A549 (cell line): ENCODE data around the gene GSAP. TPM values are rescaled to one million over a fixed set of nuclear protein-coding genes. Genes with fewer than 3 reads are reported as not detected.

Experiments used
- ATAC-seq, 2 experiments: fragments of 200-7000 bp in 1 of 2; fragments of >200 bp in 1 of 2; cut with Nextera tagmentation in 1 of 2; cut with Tn5 transposase in 1 of 2; 3 replicates each; pipeline versions ENCODE4 v1.8.0 to v1.9.1; 2018 to 2020; ENCODE audit warnings: mild to moderate bottlenecking in 1 of 2, moderate library complexity in 1 of 2
- CTCF ChIA-PET: fragments of 300-600 bp; sonication (Branson Sonifier 250); formaldehyde crosslinking; extraction: SDS; loops from one replicate; lab custom pipeline; 2021; ENCODE audit warnings: antibody characterized with exemption, inconsistent platforms; lab: Yijun Ruan, JAX
- POLR2A ChIA-PET: fragments of 350-600 bp; formaldehyde crosslinking; extraction: SDS; loops from one replicate; lab custom pipeline; 2021; ENCODE audit warnings: antibody characterized with exemption, inconsistent platforms; lab: Yijun Ruan, JAX
- DNase-seq, 2 experiments: peaks; one replicate each; pipeline versions ENCODE4 v3.0.0 to v3.0.0-alpha.2; 2011 to 2016; ENCODE audit warnings: low read depth in 1 of 2, low spot score in 1 of 2
- FAIRE-seq: peaks from 2 replicates; lab custom pipeline; 2011; peaks lifted over from hg19 to GRCh38; lab: Jason Lieb, UNC
- H3K27ac ChIP-seq, 2 experiments: fragments of >200 bp; sonication (Bioruptor Twin); formaldehyde crosslinking; 3 replicates each; pipeline ENCODE4 v1.5.1; 2016 to 2017
- H3K4me1 ChIP-seq: fragments of >200 bp; sonication (Bioruptor Twin); formaldehyde crosslinking; 3 replicates; pipeline ENCODE4 v1.6.1; 2016
- H3K4me2 ChIP-seq: fragments of >200 bp; sonication (Bioruptor Twin); formaldehyde crosslinking; 3 replicates; pipeline ENCODE4 v1.6.1; 2016
- H3K4me3 ChIP-seq: fragments of >200 bp; sonication (Bioruptor Twin); formaldehyde crosslinking; 3 replicates; pipeline ENCODE4 v1.5.1; 2016
- H3K9me3 ChIP-seq: fragments of >200 bp; sonication (Bioruptor Twin); formaldehyde crosslinking; 3 replicates; pipeline ENCODE4 v1.6.1; 2016
- ATOH8 ChIP-seq: fragments of 250-450 bp; sonication (Bioruptor Pico); IDR thresholded peaks from 2 replicates; pipeline ENCODE4 v1.5.0; 2020; ENCODE audit warnings: low read depth, mild to moderate bottlenecking, moderate library complexity
- BCL3 ChIP-seq: fragments of >200 bp; sonication (Bioruptor Twin); formaldehyde crosslinking; IDR thresholded peaks from 3 replicates; pipeline ENCODE4 v1.6.1; 2016
- CBX2 ChIP-seq: fragments of 200-600 bp; sonication (generic); IDR thresholded peaks from 2 replicates; pipeline ENCODE4 v1.6.1; 2016; ENCODE audit warnings: low read depth, mild to moderate bottlenecking, borderline replicate concordance
- CHD4 ChIP-seq: fragments of 200-600 bp; sonication (generic); IDR thresholded peaks from 2 replicates; pipeline ENCODE4 v1.6.1; 2016; ENCODE audit warnings: antibody characterized with exemption, mild to moderate bottlenecking, borderline replicate concordance
- ELK1 ChIP-seq: fragments of 150-350 bp; IDR thresholded peaks from 2 replicates; pipeline ENCODE4 v1.6.1; 2014; ENCODE audit warnings: low read depth, mild to moderate bottlenecking, low read length
- EP300 ChIP-seq, 2 experiments: fragments of >200 bp; sonication (Bioruptor Twin); formaldehyde crosslinking; IDR thresholded peaks; 2 replicates in 1 of 2; 3 replicates in 1 of 2; pipeline ENCODE4 v1.6.1; 2016 to 2017
- ESRRA ChIP-seq: fragments of 150-350 bp; IDR thresholded peaks from 2 replicates; pipeline ENCODE4 v1.6.1; 2014; ENCODE audit warnings: mild to moderate bottlenecking, low read length, borderline replicate concordance
- FOSB ChIP-seq: fragments of 250-450 bp; sonication (Bioruptor Pico); IDR thresholded peaks from 2 replicates; pipeline ENCODE4 v1.5.0; 2020; ENCODE audit warnings: mild to moderate bottlenecking, moderate library complexity
- FOSL2 ChIP-seq, 2 experiments: fragments of 450-650 bp in 1 of 2; fragments of >200 bp in 1 of 2; sonication (Bioruptor Twin) in 1 of 2; formaldehyde crosslinking; IDR thresholded peaks; 2 replicates each; pipeline versions ENCODE4 v1.5.0 to v1.6.1; 2016 to 2020; ENCODE audit warnings: mild to moderate bottlenecking in 1 of 2, moderate library complexity in 1 of 2
- FOXS1 ChIP-seq: fragments of 250-450 bp; sonication (Bioruptor Pico); IDR thresholded peaks from 2 replicates; pipeline ENCODE4 v1.5.0; 2020; ENCODE audit warnings: mild to moderate bottlenecking, moderate library complexity
- GATA3 ChIP-seq: IDR thresholded peaks from 2 replicates; pipeline ENCODE4 v1.6.1; 2012; ENCODE audit warnings: borderline replicate concordance
- HEYL ChIP-seq: fragments of 250-450 bp; sonication (Bioruptor Pico); IDR thresholded peaks from 2 replicates; pipeline ENCODE4 v1.8.0; 2021; ENCODE audit warnings: mild to moderate bottlenecking, moderate library complexity
- HOXA7 ChIP-seq: fragments of 250-450 bp; sonication (Bioruptor Pico); IDR thresholded peaks from 2 replicates; pipeline ENCODE4 v1.5.0; 2020; ENCODE audit warnings: mild to moderate bottlenecking, moderate library complexity
- HOXB5 ChIP-seq: fragments of 250-450 bp; sonication (Bioruptor Pico); IDR thresholded peaks from 2 replicates; pipeline ENCODE4 v1.5.0; 2020; ENCODE audit warnings: mild to moderate bottlenecking, moderate library complexity
- JUN ChIP-seq, 2 experiments: fragments of >200 bp; sonication (Bioruptor Twin); formaldehyde crosslinking; IDR thresholded peaks; 2 replicates in 1 of 2; 3 replicates in 1 of 2; pipeline ENCODE4 v1.6.1; 2016 to 2017
- MAFK ChIP-seq: fragments of 450-650 bp; IDR thresholded peaks from 2 replicates; pipeline ENCODE4 v1.6.1; 2014; ENCODE audit not compliant: partially characterized antibody
- NFE2L2 ChIP-seq: fragments of 150-350 bp; conservative IDR thresholded peaks from 2 replicates; pipeline ENCODE4 v1.6.1; 2014; ENCODE audit warnings: low read length
- NR3C1 ChIP-seq: fragments of >200 bp; sonication (Bioruptor Twin); formaldehyde crosslinking; IDR thresholded peaks from 3 replicates; pipeline ENCODE4 v1.6.1; 2017
- RARB ChIP-seq: fragments of 250-450 bp; sonication (Bioruptor Pico); IDR thresholded peaks from 2 replicates; pipeline ENCODE4 v1.8.0; 2021; ENCODE audit warnings: mild to moderate bottlenecking, moderate library complexity
- RNF2 ChIP-seq: fragments of 200-600 bp; sonication (generic); IDR thresholded peaks from 2 replicates; pipeline ENCODE4 v1.6.1; 2016; ENCODE audit warnings: low read depth, mild to moderate bottlenecking, antibody characterized with exemption, moderate library complexity, borderline replicate concordance
- SREBF2 ChIP-seq: fragments of 450-650 bp; IDR thresholded peaks from 2 replicates; pipeline ENCODE4 v1.6.1; 2014; ENCODE audit warnings: mild to moderate bottlenecking, moderate library complexity
- TFCP2L1 ChIP-seq: fragments of 250-450 bp; sonication (Bioruptor Pico); IDR thresholded peaks from 2 replicates; pipeline ENCODE4 v1.5.0; 2021; ENCODE audit warnings: mild to moderate bottlenecking
- USF2 ChIP-seq: fragments of 450-650 bp; IDR thresholded peaks from 2 replicates; pipeline ENCODE4 v1.6.1; 2014; ENCODE audit warnings: antibody characterized with exemption
- ZSCAN20 ChIP-seq: fragments of 250-450 bp; sonication (Bioruptor Pico); IDR thresholded peaks from 2 replicates; pipeline ENCODE4 v1.8.0; 2022; ENCODE audit warnings: mild to moderate bottlenecking, moderate library complexity
- WGBS: methylation state at CpG from one replicate; pipeline ENCODE4 v1.1.6; 2017; ENCODE audit errors: missing lambda C conversion rate; 5-methylcytosine and 5-hydroxymethylcytosine counted together
- polyA plus RNA-seq, 4 experiments: library from polyadenylated mRNA; depleted of rRNA in 3 of 4; stranded (reverse); fragments of >200 nt; fragmentation: RNase III in 1 of 4; extraction: RNeasy Plus Mini Kit Qiagen cat#74134 plus additional on column Dnase treatment in 1 of 4; gene quantifications; 2 replicates in 3 of 4; 3 replicates in 1 of 4; pipeline ENCODE4 v1.2.3, GENCODE V29; 2011 to 2017

GSAP gene
- polyA plus RNA-seq, 2 of the 4 experiments (the other 2 are of a cell fraction), result 4.1 to 18.6 TPM

- Histone ChIP-seq H3K4me3 (no peak overlapping the region), H3K4me1 (peaks cover 9% of the 10 kb centered on the region; the same call in 2 of the 3 replicates), H3K4me2 (no peak overlapping the region), H3K27ac (no peak overlapping the region), H3K9me3 (no peaks in the 10 kb centered on the region)
- ATAC-seq (no peak), FAIRE-seq (peak; percentile 46), DNase-seq (no peak)
- no peak for TF ChIP-seq SREBF2
- TF ChIP-seq GATA3, result no peak
- TF ChIP-seq ESRRA, result no peak
- TF ChIP-seq FOXS1 (CRISPR knock-in tag), result no peak
- no peak for TF ChIP-seq CHD4
- CTCF ChIA-PET, result interaction anchor here (0.7 to 1.9 kb wide), 4 partner anchors 10 to 240 kb away, joined by 3 to 4 read pairs (median 4); no protein-coding TSS in a partner anchor
- POLR2A ChIA-PET, result interaction anchor here (0.8 kb wide), 1 partner anchor 12 kb away, joined by 3 read pairs; no protein-coding TSS in a partner anchor
- WGBS, result 77% methylated on average over 2 of the region's 2 CpGs
Observed at GRCh38 chr7:77396894-77397547, 19.1 kb downstream of the GSAP start.

- CTCF ChIA-PET, result no interaction called here
- H3K9me3 ChIP-seq, result no peaks in the 10 kb centered on the region
- DNase-seq, result no peak
- no peak overlapping the region for H3K4me2 ChIP-seq
- FAIRE-seq, result no peak
- ATAC-seq, result no peak
- TF ChIP-seq EP300 (IDR thresholded peaks at IDR 0.05) (no peak), NFE2L2 (no peak)
- POLR2A ChIA-PET, result no interaction called here
- WGBS, result 46% methylated on average over 1 of the region's 1 CpG
- peaks cover 9% of the 10 kb centered on the region; the same call in 2 of the 3 replicates for H3K4me1 ChIP-seq
- no peak overlapping the region for H3K4me3 ChIP-seq
- no peak overlapping the region for H3K27ac ChIP-seq
Observed at GRCh38 chr7:77395626-77396025, 20.5 kb downstream of the GSAP start.

- CTCF ChIA-PET, result no interaction called here
- ATAC-seq, result no peak
Observed at GRCh38 chr7:77393954-77394353, 22.2 kb downstream of the GSAP start.

GRCh38 chr7:77393261-77393660, 22.9 kb downstream of the GSAP start:
- no peaks in the 10 kb centered on the region for H3K9me3 ChIP-seq
- no peak overlapping the region for H3K4me3 ChIP-seq
- no peak for FAIRE-seq
- peak; percentile 54 to 57; a peak in 4 of 6 replicates for ATAC-seq
- POLR2A ChIA-PET, result no interaction called here
- CTCF ChIA-PET, result interaction anchor here (0.6 kb wide), 1 partner anchor 19 kb away, joined by 3 read pairs; no protein-coding TSS in a partner anchor
- DNase-seq, result peak in 1 of 2 experiments; percentile 38
- no peak overlapping the region for H3K27ac ChIP-seq
- WGBS, result 80% methylated on average over 5 of the region's 5 CpGs
- H3K4me2 ChIP-seq, result no peak overlapping the region
- peaks cover 11% of the 10 kb centered on the region; the same call in 2 of the 3 replicates for H3K4me1 ChIP-seq
- TF ChIP-seq JUN (IDR thresholded peaks at IDR 0.05), result no peak
- TF ChIP-seq ATOH8 (CRISPR knock-in tag), result no peak
- no peak for TF ChIP-seq HOXB5 (CRISPR knock-in tag)
- TF ChIP-seq ESRRA, result no peak
- no peak for TF ChIP-seq NFE2L2
- TF ChIP-seq NR3C1, result no peak
- TF ChIP-seq SREBF2, result no peak
- no peak for TF ChIP-seq USF2
- no peak for TF ChIP-seq TFCP2L1 (CRISPR knock-in tag)
- no peak for TF ChIP-seq ZSCAN20 (CRISPR knock-in tag)
- no peak for TF ChIP-seq FOXS1 (CRISPR knock-in tag)
- TF ChIP-seq EP300 (IDR thresholded peaks at IDR 0.05), result no peak
- TF ChIP-seq HEYL, result no peak
- TF ChIP-seq FOSB (CRISPR knock-in tag), result no peak
- no peak for TF ChIP-seq FOSL2 (IDR thresholded peaks at IDR 0.05)
- no peak for TF ChIP-seq FOSL2 (CRISPR knock-in tag; IDR thresholded peaks at IDR 0.05)
- TF ChIP-seq ELK1, result no peak
- TF ChIP-seq CHD4, result no peak

More at GRCh38 chr7:77393954-77394353, 22.2 kb downstream of the GSAP start:
- POLR2A ChIA-PET, result no interaction called here
- FAIRE-seq (no peak), DNase-seq (no peak)
- WGBS, result 92% methylated on average over 6 of the region's 6 CpGs
- Histone ChIP-seq H3K4me2 (no peak overlapping the region), H3K4me1 (peaks cover 9% of the 10 kb centered on the region; the same call in 2 of the 3 replicates), H3K9me3 (no peaks in the 10 kb centered on the region)
- TF ChIP-seq BCL3 (no peak), FOXS1 (CRISPR knock-in tag) (no peak), RNF2 (no peak), RARB (CRISPR knock-in tag) (no peak), CBX2 (no peak), HOXA7 (no peak), TFCP2L1 (CRISPR knock-in tag) (no peak), SREBF2 (no peak), NR3C1 (no peak), GATA3 (no peak), MAFK (no peak)
- TF ChIP-seq, all 56 proteins: peak for 0
- no peak overlapping the region for H3K27ac ChIP-seq
- H3K4me3 ChIP-seq, result no peak overlapping the region
